Eye (tissue), 1 donor: ENCODE results near the gene C1QC.

Experiments
- DNase-seq: peaks from one replicate; pipeline ENCODE4 v3.0.0-alpha.2; 2015

C1QC gene

GRCh38 chr1:22619798-22620197, 23.6 kb upstream of the C1QC start:
- peak; percentile 68 for DNase-seq

GRCh38 chr1:22621761-22622160, 21.7 kb upstream of the C1QC start:
- no peak for DNase-seq

GRCh38 chr1:22625262-22625925, 18.0 kb upstream of the C1QC start:
- peak; percentile 38 for DNase-seq

- DNase-seq, result peak; percentile 20
Measured at GRCh38 chr1:22626237-22627157, 16.9 kb upstream of the C1QC start.

- no peak for DNase-seq
Measured at GRCh38 chr1:22627331-22627730, 16.1 kb upstream of the C1QC start.

GRCh38 chr1:22628698-22629444, 14.6 kb upstream of the C1QC start:
- no peak for DNase-seq

- DNase-seq, result no peak
Measured at GRCh38 chr1:22629886-22630285, 13.5 kb upstream of the C1QC start.

GRCh38 chr1:22633697-22634463, 9.6 kb upstream of the C1QC start:
- no peak for DNase-seq

GRCh38 chr1:22635436-22635835, 8.0 kb upstream of the C1QC start:
- DNase-seq, result no peak

- DNase-seq, result no peak
Measured at GRCh38 chr1:22636353-22636752, 7.1 kb upstream of the C1QC start, which contains the start of gene C1QA. Gene C1QA (plus strand): TSS chr1:22636628. CDS start chr1:22637617, 989 bp downstream.

GRCh38 chr1:22636927-22637326, 6.5 kb upstream of the C1QC start:
- DNase-seq, result no peak

GRCh38 chr1:22637907-22638445, 5.5 kb upstream of the C1QC start:
- no peak for DNase-seq

GRCh38 chr1:22638476-22639234, 4.8 kb upstream of the C1QC start:
- DNase-seq, result no peak

- DNase-seq, result no peak
Measured at GRCh38 chr1:22639286-22639685, 4.1 kb upstream of the C1QC start.

GRCh38 chr1:22641247-22641646, 2.2 kb upstream of the C1QC start:
- DNase-seq, result no peak

GRCh38 chr1:22641906-22642636, 1.4 kb upstream of the C1QC start:
- peak; percentile 87 for DNase-seq

GRCh38 chr1:22643928-22644327, 495 bp downstream of the C1QC start:
- DNase-seq, result no peak

- no peak for DNase-seq
Measured at GRCh38 chr1:22645931-22646330, 2.5 kb downstream of the C1QC start.

GRCh38 chr1:22646384-22646783, 3.0 kb downstream of the C1QC start:
- DNase-seq, result no peak

GRCh38 chr1:22650089-22650693, 6.8 kb downstream of the C1QC start:
- no peak for DNase-seq
